ENCODE data around the gene TANGO6.
A peak's percentile ranks its signal among the peaks of the same experiment; 100 is the strongest.

The TANGO6 gene

DNA sequence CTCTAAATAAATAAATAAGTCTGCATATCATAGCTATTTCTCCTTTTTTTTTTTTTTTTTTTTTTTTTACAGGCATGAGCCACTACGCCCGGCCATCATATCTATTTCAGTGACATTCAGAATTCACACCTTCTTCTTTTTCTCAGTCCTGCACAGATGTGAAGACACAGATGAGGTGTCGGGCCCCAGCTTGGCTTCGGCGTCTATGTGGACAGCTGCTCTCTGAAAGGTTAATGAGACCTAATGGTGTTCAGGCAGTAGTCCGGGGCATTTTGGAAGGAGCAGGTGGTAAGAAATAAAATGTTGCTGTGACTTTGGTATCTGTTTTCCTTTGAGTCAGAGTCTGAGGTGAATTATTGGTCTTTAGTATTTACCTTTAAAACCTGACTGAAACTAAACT lies 23.6 kb downstream of the TANGO6 start:
- no peak for DNase-seq (ENCODE audit: low spot score)

GRCh38 chr16:68869492-68870088 lies 26.3 kb downstream of the TANGO6 start:
- no peak for DNase-seq (ENCODE audit: low spot score)

DNA sequence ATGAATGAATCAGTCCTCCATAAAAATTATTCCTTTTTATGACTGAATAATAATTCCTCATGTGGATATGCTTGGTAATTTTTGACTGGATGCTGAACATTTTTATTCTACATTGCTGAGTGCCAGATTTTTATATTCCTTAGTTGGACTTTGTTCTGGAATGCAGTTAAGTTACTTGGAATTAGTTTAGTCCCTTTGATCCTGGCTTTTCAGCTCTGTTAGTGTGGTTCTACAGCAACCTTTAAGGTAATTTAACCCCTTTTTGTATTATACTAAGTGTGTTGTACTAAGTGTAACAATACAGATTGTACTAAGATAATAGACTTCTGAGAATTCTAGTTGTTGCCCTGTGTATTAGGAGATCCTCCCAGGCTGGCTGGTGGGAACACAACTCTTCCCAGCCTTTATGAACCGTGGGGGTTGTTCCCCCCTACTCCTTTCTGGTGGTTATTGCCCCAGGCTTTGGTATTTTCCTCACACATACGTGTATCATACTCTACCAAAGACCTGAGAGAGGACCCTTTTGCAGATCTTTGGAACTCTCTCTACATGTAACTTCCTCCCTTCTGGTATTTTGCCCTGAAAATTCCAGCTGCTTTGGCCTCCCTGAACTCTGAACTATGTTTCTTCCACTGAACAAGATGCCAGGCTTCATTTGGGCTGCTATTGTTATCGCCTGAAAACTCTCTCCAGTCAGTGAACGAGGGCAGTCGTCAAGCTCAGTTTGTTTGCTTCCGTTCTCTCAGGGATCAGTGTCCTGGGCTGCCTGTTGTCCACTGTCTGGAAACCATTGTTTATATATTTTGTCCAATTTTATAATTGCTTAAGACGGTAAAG lies 30.5 kb downstream of the TANGO6 start:
- DNase-seq (ENCODE audit: low spot score) = no peak

DNA sequence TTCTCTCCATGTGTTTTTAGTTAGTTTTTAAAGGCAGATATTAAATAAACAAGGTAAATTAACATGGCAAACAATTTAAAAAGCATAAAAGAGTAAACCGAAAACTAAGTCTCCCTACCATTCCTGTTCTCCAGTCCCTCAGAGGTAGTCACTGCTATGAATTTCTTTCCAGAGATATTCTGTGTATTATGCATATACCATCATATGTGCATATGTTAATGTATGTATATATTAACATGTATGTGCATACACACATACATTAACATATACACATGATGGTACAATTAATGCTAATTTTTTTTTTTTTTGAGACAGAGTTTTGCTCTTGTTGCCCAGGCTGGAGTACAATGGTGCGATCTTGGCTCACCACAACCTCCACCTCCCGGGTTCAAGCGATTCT lies 32.5 kb downstream of the TANGO6 start:
- DNase-seq (ENCODE audit: low spot score) = no peak

DNA sequence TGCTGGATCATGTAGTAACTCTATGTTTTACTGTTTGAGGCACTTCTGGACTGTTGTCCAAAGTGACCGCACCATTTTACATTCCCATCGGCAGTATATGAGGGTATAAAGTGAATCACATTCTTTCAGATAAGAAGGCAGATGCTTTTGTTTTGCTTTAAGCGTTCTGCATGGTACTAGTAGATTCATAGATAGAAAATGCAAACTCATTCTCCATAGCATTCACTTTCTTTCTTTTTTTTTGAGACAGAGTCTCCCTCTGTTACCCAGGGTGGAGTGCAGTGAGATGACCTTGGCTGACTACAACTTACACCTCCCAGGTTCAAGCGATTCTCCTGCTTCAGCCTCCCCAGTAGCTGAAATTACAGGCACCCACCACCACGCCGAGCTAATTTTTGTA lies 40.4 kb downstream of the TANGO6 start:
- DNase-seq (ENCODE audit: low spot score) = no peak

DNA sequence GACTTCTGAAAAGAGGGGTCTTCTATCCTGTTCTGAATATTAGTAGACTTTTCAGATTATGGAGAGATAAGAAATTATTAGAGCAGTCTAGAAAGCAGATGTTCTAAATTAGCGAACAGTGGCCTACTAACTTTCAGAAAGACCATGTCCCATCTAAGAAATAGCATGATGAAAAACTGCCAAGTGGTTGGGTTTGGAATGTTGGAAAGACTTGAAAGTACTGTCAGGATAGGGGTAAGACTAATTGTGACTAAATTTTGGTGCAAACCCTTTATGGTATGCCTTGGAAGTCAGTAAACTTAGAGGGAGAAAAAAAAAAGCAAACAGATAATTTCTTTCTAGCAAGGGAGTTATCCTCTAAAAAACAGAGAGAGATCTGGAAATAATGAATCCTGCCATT lies 41.1 kb downstream of the TANGO6 start:
- DNase-seq (ENCODE audit: low spot score) = no peak

DNA sequence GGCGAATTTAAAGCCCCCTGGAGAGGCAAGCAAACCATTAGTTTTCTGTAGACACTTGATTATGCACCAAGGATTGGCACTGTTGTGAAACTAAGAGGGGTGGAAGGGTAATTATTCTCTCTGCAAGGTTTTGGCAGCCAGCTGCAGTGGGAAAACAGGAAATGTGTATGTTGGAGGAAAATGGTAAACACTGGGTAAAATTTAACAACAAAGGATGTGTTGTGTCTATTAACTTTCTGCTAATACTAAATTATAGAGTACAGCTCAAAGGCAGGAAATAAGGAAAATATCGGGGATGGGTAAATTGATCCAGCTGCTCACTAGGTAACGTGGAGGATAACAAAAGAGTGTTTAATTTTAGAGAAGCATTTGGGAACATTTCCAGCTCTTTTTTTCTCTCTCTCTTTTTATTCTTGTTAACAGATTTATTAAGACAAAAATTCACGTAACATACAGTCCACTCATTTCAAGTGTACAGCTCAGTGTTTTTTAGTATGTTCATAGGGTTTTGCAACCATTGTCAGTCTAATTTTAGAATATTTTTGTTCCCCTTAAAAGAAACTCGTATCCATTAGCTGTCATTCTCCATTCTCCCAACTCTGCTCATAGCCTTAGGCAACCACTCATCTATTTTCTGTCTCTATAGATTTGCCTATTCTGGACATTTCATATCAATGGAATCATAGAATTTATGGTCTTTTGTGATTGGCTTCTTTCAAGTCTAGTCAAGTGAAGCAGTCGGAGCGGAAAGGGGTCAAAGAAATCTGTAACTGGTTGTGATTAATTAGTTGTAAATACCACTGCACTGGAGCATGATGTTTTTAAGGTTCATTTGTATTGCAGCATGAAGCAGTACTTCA lies 41.8 kb downstream of the TANGO6 start:
- no peak for DNase-seq (ENCODE audit: low spot score)

- DNase-seq (ENCODE audit: low spot score) = no peak
Measured at GRCh38 chr16:68887107-68887506, 43.8 kb downstream of the TANGO6 start.

DNA sequence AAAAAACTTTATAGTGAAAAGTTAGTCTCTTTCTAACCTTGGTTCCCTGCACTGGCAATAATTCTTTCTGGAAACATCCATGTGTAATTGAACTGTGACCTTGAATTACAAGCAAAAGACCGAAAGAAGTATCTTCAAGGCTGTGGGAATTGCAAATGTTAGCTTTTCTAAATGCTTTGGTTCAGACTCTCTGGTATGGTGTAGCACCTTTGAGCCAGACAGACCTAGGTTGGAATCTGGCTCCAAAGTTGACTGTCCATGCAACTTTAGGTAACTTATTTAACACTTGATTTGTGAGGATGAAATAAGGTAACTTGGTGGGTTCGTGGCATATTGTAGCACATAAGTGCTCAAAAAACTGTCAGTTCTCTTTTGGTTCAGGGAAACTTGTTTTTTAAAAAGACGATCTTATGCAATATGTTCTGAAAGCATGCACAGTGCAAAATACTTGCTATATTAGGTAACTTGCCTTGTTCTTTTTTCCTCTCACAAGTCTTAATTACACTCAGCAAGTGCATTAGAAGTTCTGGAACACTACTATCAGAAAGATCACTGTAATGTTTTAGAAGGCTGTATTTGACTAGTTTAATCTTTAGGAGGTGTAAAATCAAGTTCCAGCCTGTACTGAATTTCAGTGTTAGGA lies 46.3 kb downstream of the TANGO6 start:
- DNase-seq (ENCODE audit: low spot score) = peak; percentile 59

- no peak for DNase-seq (ENCODE audit: low spot score)
Measured at GRCh38 chr16:68892214-68892613, 48.9 kb downstream of the TANGO6 start.

GRCh38 chr16:68892898-68893297 lies 49.6 kb downstream of the TANGO6 start:
- no peak for DNase-seq (ENCODE audit: low spot score)

- DNase-seq (ENCODE audit: low spot score) = no peak
Measured at GRCh38 chr16:68893710-68894705, 50.7 kb downstream of the TANGO6 start.

GRCh38 chr16:68894714-68895113 lies 51.4 kb downstream of the TANGO6 start:
- no peak for DNase-seq (ENCODE audit: low spot score)

GRCh38 chr16:68898026-68898425 lies 54.7 kb downstream of the TANGO6 start:
- DNase-seq (ENCODE audit: low spot score) = no peak

DNA sequence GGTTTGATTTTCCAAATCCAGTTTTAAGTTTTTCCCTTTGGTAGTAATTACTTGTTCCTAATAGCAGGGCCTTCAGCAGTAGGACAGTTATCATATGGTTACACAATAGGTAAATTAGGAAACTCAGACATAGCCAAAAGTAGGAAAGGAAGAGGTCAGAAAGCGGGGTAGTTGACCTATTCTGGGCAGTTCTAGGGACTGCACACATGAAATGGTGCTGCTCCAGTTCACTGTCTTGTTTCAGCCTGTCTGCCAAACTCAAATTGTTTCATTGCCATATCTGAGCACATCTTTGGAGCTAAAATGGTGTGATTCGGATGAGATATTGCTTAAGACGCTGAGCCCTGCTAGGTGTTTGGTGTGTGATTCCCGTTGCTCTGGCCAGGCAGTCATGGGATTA lies 56.7 kb downstream of the TANGO6 start:
- DNase-seq (ENCODE audit: low spot score) = no peak

DNA sequence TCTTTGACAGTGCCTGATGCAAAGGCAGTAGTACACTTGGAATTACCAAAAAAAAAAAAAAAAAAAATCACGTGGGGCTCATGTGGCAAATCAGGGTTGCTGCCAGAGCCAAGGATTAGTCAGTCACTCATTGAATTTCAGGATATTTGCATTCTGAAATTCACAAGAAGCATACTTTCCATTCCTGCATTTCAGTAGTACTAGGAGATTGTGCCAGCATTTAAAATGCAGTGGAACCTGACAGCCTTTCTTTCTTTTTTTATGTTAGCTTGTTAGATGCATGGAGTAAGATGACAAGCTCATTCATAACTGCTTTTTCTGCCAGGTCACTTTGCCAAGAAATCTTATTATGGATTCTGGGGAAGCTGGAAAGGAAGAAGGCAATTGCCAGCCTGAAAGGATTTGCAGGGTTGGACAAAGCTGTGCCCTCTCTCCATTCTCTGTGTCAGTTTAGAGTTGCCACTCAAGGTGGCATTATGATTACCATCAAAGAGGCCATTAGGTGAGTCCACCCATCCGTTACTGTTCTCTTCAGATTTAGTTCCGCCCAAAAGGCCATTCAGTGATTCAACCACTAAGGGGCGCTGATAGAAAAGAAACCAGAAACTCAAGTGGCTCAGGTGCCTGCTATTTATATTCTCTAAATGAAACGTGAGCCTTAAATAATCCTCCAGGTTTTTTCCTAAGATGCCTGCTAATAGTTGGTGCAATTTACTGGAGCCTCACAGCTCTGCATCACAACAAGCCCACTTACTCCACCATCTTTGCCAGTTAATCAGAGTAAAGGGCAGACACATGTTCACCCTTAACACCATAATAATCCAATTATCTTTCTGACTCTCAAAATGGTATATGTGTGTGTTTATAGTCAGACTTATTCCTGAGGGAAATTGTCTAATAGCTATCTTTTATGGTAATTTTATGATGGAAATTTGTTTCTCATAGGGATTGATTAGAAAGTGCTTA lies 59.0 kb downstream of the TANGO6 start:
- DNase-seq (ENCODE audit: low spot score) = peak; percentile 62

GRCh38 chr16:68902969-68903345 lies 59.6 kb downstream of the TANGO6 start:
- no peak for DNase-seq (ENCODE audit: low spot score)

DNA sequence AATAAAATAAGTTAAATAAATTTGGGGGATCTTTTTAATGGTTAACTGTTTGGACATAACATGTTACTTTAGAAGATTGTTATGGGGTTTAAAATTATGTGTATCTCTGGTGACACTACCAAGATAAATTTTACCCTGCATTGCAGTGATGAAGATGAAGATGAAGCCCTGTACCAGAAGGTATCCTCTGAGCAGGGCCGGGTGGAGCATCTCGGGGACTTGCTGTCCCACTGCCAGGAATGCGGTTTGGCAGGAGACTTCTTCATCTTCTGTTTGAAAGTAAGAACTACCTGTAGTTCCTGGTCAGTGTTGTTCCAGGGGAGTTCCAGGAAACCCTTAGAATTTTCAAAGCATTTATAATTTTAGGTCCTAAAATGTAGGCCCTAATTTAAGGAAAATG lies 64.0 kb downstream of the TANGO6 start:
- no peak for DNase-seq (ENCODE audit: low spot score)

DNA sequence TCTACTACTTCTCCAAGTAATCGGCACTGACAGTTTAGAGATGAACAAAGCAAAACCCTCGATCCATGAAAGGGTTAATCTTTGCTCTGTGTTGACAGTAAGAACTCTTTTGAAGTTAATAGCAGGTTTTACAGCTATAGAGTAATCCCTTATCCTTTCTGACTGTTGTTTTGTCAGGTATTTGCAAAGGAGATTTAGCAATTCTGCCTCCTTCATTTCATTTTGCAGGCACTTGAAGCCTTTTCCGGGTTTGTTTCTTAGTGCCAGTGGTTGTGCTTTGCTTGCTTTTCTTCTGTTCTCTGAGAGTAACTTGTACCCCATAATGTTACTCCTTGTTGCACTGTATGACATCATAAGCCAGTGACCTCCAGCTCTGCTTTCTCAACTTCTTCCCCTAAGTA lies 64.5 kb downstream of the TANGO6 start:
- DNase-seq (ENCODE audit: low spot score) = no peak

All from putamen (tissue), 1 donor.